GM18909 (cell line): ENCODE data around the gene RPS27A.
"Not testable (repeated sequence)": the region's sequence is repeated elsewhere in the genome, so short reads cannot be mapped to it uniquely, and the experiment has no call there.

ENCODE experiments used
- ATAC-seq: cut with Tn5 transposase; IDR thresholded peaks from one replicate; pipeline ENCODE4 v1.9.1; 2021; ENCODE audit warnings: mild to moderate bottlenecking; ENCODE audit not compliant: unreplicated experiment, poor library complexity

Gene RPS27A

GRCh38 chr2:55236992-55237543 lies 4.6 kb downstream of the RPS27A start:
- ATAC-seq = no peak

- ATAC-seq = no peak
Observed at GRCh38 chr2:55239656-55240222, 7.3 kb downstream of the RPS27A start.

GRCh38 chr2:55241582-55241981 lies 9.1 kb downstream of the RPS27A start:
- ATAC-seq = not testable (repeated sequence)

GRCh38 chr2:55242617-55243016 lies 10.1 kb downstream of the RPS27A start:
- ATAC-seq = no peak

- ATAC-seq = no peak
Observed at GRCh38 chr2:55245411-55245810, 12.9 kb downstream of the RPS27A start.

- no peak for ATAC-seq
Observed at GRCh38 chr2:55247025-55247424, 14.5 kb downstream of the RPS27A start.

- ATAC-seq = no peak
Observed at GRCh38 chr2:55252832-55253231, 20.3 kb downstream of the RPS27A start.

GRCh38 chr2:55259586-55259985 lies 27.1 kb downstream of the RPS27A start:
- not testable (repeated sequence) for ATAC-seq

GRCh38 chr2:55268288-55268906 lies 35.9 kb downstream of the RPS27A start:
- no peak for ATAC-seq

- ATAC-seq = peak; percentile 98
Observed at GRCh38 chr2:55268907-55269644, 36.6 kb downstream of the RPS27A start, which contains the start of gene MTIF2. Gene MTIF2, minus strand, starts transcription at chr2:55269231. Its CDS starts 5,373 bp downstream, at chr2:55263858.

- no peak for ATAC-seq
Observed at GRCh38 chr2:55269645-55269990, 37.1 kb downstream of the RPS27A start.

- not testable (repeated sequence) for ATAC-seq
Observed at GRCh38 chr2:55274346-55274745, 41.9 kb downstream of the RPS27A start.

- ATAC-seq = no peak
Observed at GRCh38 chr2:55277310-55277709, 44.8 kb downstream of the RPS27A start.

GRCh38 chr2:55279214-55279835 lies 46.8 kb downstream of the RPS27A start:
- ATAC-seq = not testable (repeated sequence)

GRCh38 chr2:55279859-55280424 lies 47.5 kb downstream of the RPS27A start:
- ATAC-seq = not testable (repeated sequence)

GRCh38 chr2:55280851-55281546 lies 48.5 kb downstream of the RPS27A start:
- not testable (repeated sequence) for ATAC-seq

GRCh38 chr2:55282110-55282917 lies 49.8 kb downstream of the RPS27A start:
- peak; percentile 98 for ATAC-seq

- ATAC-seq = no peak
Observed at GRCh38 chr2:55283083-55283482, 50.6 kb downstream of the RPS27A start.
